Measurements from ENCODE around the gene ADAMTS12.

The ADAMTS12 gene

GRCh38 chr5:33501260-33501659 lies 390.5 kb downstream of the ADAMTS12 start:
- H3K9me3 Mint-ChIP-seq: no peaks in the 10 kb centered on the region
- no peak overlapping the region for H3K27ac Mint-ChIP-seq
- H3K4me3 Mint-ChIP-seq: no peak overlapping the region
- no peaks in the 10 kb centered on the region for H3K27me3 Mint-ChIP-seq
- no peaks in the 10 kb centered on the region for H3K36me3 Mint-ChIP-seq
- no peak for ATAC-seq
- no peaks in the 10 kb centered on the region for H3K4me1 Mint-ChIP-seq

GRCh38 chr5:33494466-33494865 lies 397.3 kb downstream of the ADAMTS12 start:
- Mint-ChIP-seq H3K27me3 (no peaks in the 10 kb centered on the region), H3K4me1 (peaks cover 7% of the 10 kb centered on the region), H3K4me3 (no peak overlapping the region), H3K27ac (no peak overlapping the region), H3K36me3 (no peaks in the 10 kb centered on the region), H3K9me3 (peaks cover 2% of the 10 kb centered on the region)
- no peak for ATAC-seq

GRCh38 chr5:33491941-33492340 lies 399.8 kb downstream of the ADAMTS12 start:
- Mint-ChIP-seq H3K4me1 (peaks cover 7% of the 10 kb centered on the region), H3K9me3 (peaks cover 2% of the 10 kb centered on the region), H3K27me3 (no peaks in the 10 kb centered on the region), H3K4me3 (no peak overlapping the region), H3K36me3 (no peaks in the 10 kb centered on the region), H3K27ac (no peak overlapping the region)
- ATAC-seq: no peak

- peaks cover 7% of the 10 kb centered on the region for H3K4me1 Mint-ChIP-seq
- H3K27ac Mint-ChIP-seq: no peak overlapping the region
- ATAC-seq: no peak
- H3K36me3 Mint-ChIP-seq: no peaks in the 10 kb centered on the region
- peaks cover 2% of the 10 kb centered on the region for H3K9me3 Mint-ChIP-seq
- H3K4me3 Mint-ChIP-seq: no peak overlapping the region
- H3K27me3 Mint-ChIP-seq: no peaks in the 10 kb centered on the region
Observed at GRCh38 chr5:33490071-33490665, 401.6 kb downstream of the ADAMTS12 start.

GRCh38 chr5:33489481-33490067 lies 402.2 kb downstream of the ADAMTS12 start:
- Mint-ChIP-seq H3K9me3 (peaks cover 2% of the 10 kb centered on the region), H3K27ac (no peak overlapping the region), H3K36me3 (no peaks in the 10 kb centered on the region), H3K27me3 (no peaks in the 10 kb centered on the region), H3K4me1 (peaks cover 5% of the 10 kb centered on the region), H3K4me3 (no peak overlapping the region)
- ATAC-seq: no peak

- Mint-ChIP-seq H3K9me3 (peaks cover under 1% of the 10 kb centered on the region), H3K4me1 (no peaks in the 10 kb centered on the region), H3K36me3 (no peaks in the 10 kb centered on the region), H3K27me3 (no peaks in the 10 kb centered on the region), H3K4me3 (no peak overlapping the region), H3K27ac (no peak overlapping the region)
- ATAC-seq: no peak
Observed at GRCh38 chr5:33488558-33489355, 403.0 kb downstream of the ADAMTS12 start.

GRCh38 chr5:33487236-33487635 lies 404.6 kb downstream of the ADAMTS12 start:
- H3K9me3 Mint-ChIP-seq: no peaks in the 10 kb centered on the region
- H3K4me3 Mint-ChIP-seq: no peak overlapping the region
- no peaks in the 10 kb centered on the region for H3K4me1 Mint-ChIP-seq
- no peaks in the 10 kb centered on the region for H3K27me3 Mint-ChIP-seq
- no peak for ATAC-seq
- peaks cover 7% of the 10 kb centered on the region for H3K36me3 Mint-ChIP-seq
- H3K27ac Mint-ChIP-seq: no peak overlapping the region

GRCh38 chr5:33482335-33482734 lies 409.5 kb downstream of the ADAMTS12 start:
- Mint-ChIP-seq H3K4me3 (no peak overlapping the region), H3K27ac (no peak overlapping the region), H3K27me3 (no peaks in the 10 kb centered on the region), H3K36me3 (peaks cover 26% of the 10 kb centered on the region), H3K9me3 (no peaks in the 10 kb centered on the region), H3K4me1 (no peaks in the 10 kb centered on the region)
- ATAC-seq: no peak

GRCh38 chr5:33480876-33481275 lies 410.9 kb downstream of the ADAMTS12 start:
- Mint-ChIP-seq H3K4me3 (no peak overlapping the region), H3K4me1 (no peaks in the 10 kb centered on the region), H3K9me3 (peaks cover 5% of the 10 kb centered on the region), H3K36me3 (peaks cover 40% of the 10 kb centered on the region), H3K27me3 (no peaks in the 10 kb centered on the region), H3K27ac (no peak overlapping the region)
- ATAC-seq: no peak

GRCh38 chr5:33479311-33479710 lies 412.5 kb downstream of the ADAMTS12 start:
- H3K27ac Mint-ChIP-seq: no peak overlapping the region
- no peaks in the 10 kb centered on the region for H3K4me1 Mint-ChIP-seq
- no peak for ATAC-seq
- H3K36me3 Mint-ChIP-seq: peaks cover 56% of the 10 kb centered on the region
- H3K9me3 Mint-ChIP-seq: peaks cover 13% of the 10 kb centered on the region
- H3K27me3 Mint-ChIP-seq: no peaks in the 10 kb centered on the region
- no peak overlapping the region for H3K4me3 Mint-ChIP-seq

GRCh38 chr5:33477816-33478215 lies 414.0 kb downstream of the ADAMTS12 start:
- Mint-ChIP-seq H3K9me3 (peaks cover 19% of the 10 kb centered on the region), H3K36me3 (peaks cover 65% of the 10 kb centered on the region), H3K4me3 (no peak overlapping the region), H3K27ac (no peak overlapping the region), H3K4me1 (no peaks in the 10 kb centered on the region), H3K27me3 (no peaks in the 10 kb centered on the region)
- no peak for ATAC-seq

- no peaks in the 10 kb centered on the region for H3K4me1 Mint-ChIP-seq
- H3K27me3 Mint-ChIP-seq: no peaks in the 10 kb centered on the region
- H3K36me3 Mint-ChIP-seq: peaks cover 72% of the 10 kb centered on the region
- H3K4me3 Mint-ChIP-seq: no peak overlapping the region
- peaks cover 19% of the 10 kb centered on the region for H3K9me3 Mint-ChIP-seq
- no peak for ATAC-seq
- H3K27ac Mint-ChIP-seq: no peak overlapping the region
Observed at GRCh38 chr5:33476992-33477391, 414.8 kb downstream of the ADAMTS12 start.

- Mint-ChIP-seq H3K4me1 (no peaks in the 10 kb centered on the region), H3K9me3 (peaks cover 19% of the 10 kb centered on the region), H3K4me3 (no peak overlapping the region), H3K27ac (no peak overlapping the region), H3K36me3 (peaks cover 85% of the 10 kb centered on the region), H3K27me3 (no peaks in the 10 kb centered on the region)
- ATAC-seq: no peak
Observed at GRCh38 chr5:33475706-33476105, 416.1 kb downstream of the ADAMTS12 start.

GRCh38 chr5:33474931-33475499 lies 416.8 kb downstream of the ADAMTS12 start:
- H3K27me3 Mint-ChIP-seq: no peaks in the 10 kb centered on the region
- H3K4me1 Mint-ChIP-seq: no peaks in the 10 kb centered on the region
- H3K9me3 Mint-ChIP-seq: peaks cover 19% of the 10 kb centered on the region
- no peak overlapping the region for H3K4me3 Mint-ChIP-seq
- peaks cover 85% of the 10 kb centered on the region for H3K36me3 Mint-ChIP-seq
- no peak overlapping the region for H3K27ac Mint-ChIP-seq
- no peak for ATAC-seq

- ATAC-seq: no peak
- H3K4me1 Mint-ChIP-seq: no peaks in the 10 kb centered on the region
- H3K27ac Mint-ChIP-seq: no peak overlapping the region
- no peak overlapping the region for H3K4me3 Mint-ChIP-seq
- peaks cover 88% of the 10 kb centered on the region for H3K36me3 Mint-ChIP-seq
- peaks cover 19% of the 10 kb centered on the region for H3K9me3 Mint-ChIP-seq
- H3K27me3 Mint-ChIP-seq: no peaks in the 10 kb centered on the region
Observed at GRCh38 chr5:33474004-33474403, 417.8 kb downstream of the ADAMTS12 start.

All from stimulated activated memory B cell treated with anti-CD40 and anti-IgM and Interleukin-4, amounts not matched to agents 10 μg/mL and 1 μg/mL and 100 μg/mL, for 72 hours (primary cell).